H1 (cell line): ENCODE measurements around the gene JPH3. TPM values are rescaled to one million over a fixed set of nuclear protein-coding genes. Genes with fewer than 3 reads are reported as not detected.

Experiments used
- CTCF ChIA-PET: fragments of 300-600 bp; sonication (Branson Sonifier 250); formaldehyde crosslinking; loops from one replicate; lab custom pipeline; 2021; ENCODE audit not compliant: partially characterized antibody; lab: Charles Lee
- POLR2A ChIA-PET: fragments of 300-600 bp; sonication (Branson Sonifier 250); formaldehyde crosslinking; loops from one replicate; lab custom pipeline; 2021; ENCODE audit warnings: inconsistent platforms; ENCODE audit not compliant: partially characterized antibody; lab: Charles Lee
- DNase-seq, 2 experiments: peaks; one replicate each; pipeline versions ENCODE4 v3.0.0 to v3.0.0-alpha.2; 2010 to 2022; ENCODE audit warnings: low spot score in 2 of 2, low read depth in 1 of 2, mixed read lengths in 1 of 2
- FAIRE-seq: peaks from 2 replicates; lab custom pipeline; 2011; peaks lifted over from hg19 to GRCh38; lab: Jason Lieb, UNC
- H2AFZ ChIP-seq: 2 replicates; pipeline ENCODE4 v1.8.1; 2012; ENCODE audit warnings: low read length, inconsistent platforms
- H2AK5ac ChIP-seq: 2 replicates; pipeline ENCODE4 v1.6.1; 2013; ENCODE audit warnings: low read depth, low read length
- H2BK120ac ChIP-seq: replicated peaks from 2 replicates; pipeline ENCODE3; 2013; ENCODE audit warnings: low read depth, low read length, inconsistent platforms
- H2BK12ac ChIP-seq: 2 replicates; pipeline ENCODE4 v1.6.1; 2013; ENCODE audit warnings: low read depth, low read length
- H2BK15ac ChIP-seq: 2 replicates; pipeline ENCODE4 v1.6.1; 2013; ENCODE audit warnings: low read length
- H2BK20ac ChIP-seq: 2 replicates; pipeline ENCODE4 v1.6.1; 2013; ENCODE audit warnings: low read length
- H2BK5ac ChIP-seq: 2 replicates; pipeline ENCODE4 v1.6.1; 2013; ENCODE audit warnings: low read depth, low read length
- H3K14ac ChIP-seq: 2 replicates; pipeline ENCODE4 v1.6.1; 2013; ENCODE audit warnings: inconsistent platforms; ENCODE audit not compliant: insufficient read length
- H3K18ac ChIP-seq: 2 replicates; pipeline ENCODE4 v1.6.1; 2013; ENCODE audit warnings: low read length; ENCODE audit errors: extremely low read depth
- H3K23ac ChIP-seq: 2 replicates; pipeline ENCODE4 v1.6.1; 2013; ENCODE audit warnings: inconsistent platforms; ENCODE audit not compliant: insufficient read length
- H3K23me2 ChIP-seq: 2 replicates; pipeline ENCODE4 v1.6.1; 2013; ENCODE audit warnings: low read depth, low read length
- H3K27ac ChIP-seq: 2 replicates; pipeline ENCODE4 v1.6.1; 2011; ENCODE audit warnings: low read depth, low read length, inconsistent platforms
- H3K27me3 ChIP-seq, 4 experiments: replicated peaks in 1 of 4; 1 replicate in 1 of 4; 2 replicates in 3 of 4; pipeline versions ENCODE4 v1.6.1 to v1.8.1; 2011 to 2013; ENCODE audit warnings: low read length in 3 of 4, mild to moderate bottlenecking in 3 of 4, inconsistent platforms in 2 of 4, mixed read lengths in 2 of 4, moderate library complexity in 1 of 4; ENCODE audit not compliant: control insufficient read depth in 3 of 4, insufficient read depth in 3 of 4; ENCODE audit errors: extremely low read depth in 1 of 4
- H3K36me3 ChIP-seq, 4 experiments: 2 replicates each; pipeline versions ENCODE4 v1.6.1 to v1.8.1; 2011 to 2013; ENCODE audit warnings: mild to moderate bottlenecking in 4 of 4, low read length in 3 of 4, moderate library complexity in 2 of 4, control low read depth in 1 of 4, inconsistent platforms in 1 of 4; ENCODE audit not compliant: insufficient read depth in 4 of 4, control insufficient read depth in 2 of 4
- H3K4ac ChIP-seq: replicated peaks from 2 replicates; pipeline ENCODE3; 2013; ENCODE audit warnings: low read length, low read depth, mixed read lengths, inconsistent platforms; ENCODE audit not compliant: insufficient read length
- H3K4me1 ChIP-seq, 4 experiments: replicated peaks in 1 of 4; 1 replicate in 1 of 4; 2 replicates in 3 of 4; pipeline versions ENCODE4 v1.6.1 to v1.8.1; 2011 to 2013; ENCODE audit warnings: low read length in 3 of 4, inconsistent platforms in 2 of 4, mixed read lengths in 1 of 4; ENCODE audit not compliant: insufficient read depth in 4 of 4, control insufficient read depth in 3 of 4
- H3K4me2 ChIP-seq, 2 experiments: 2 replicates each; pipeline versions ENCODE4 v1.6.1 to v1.8.1; 2011 to 2013; ENCODE audit warnings: low read depth in 2 of 2, low read length in 2 of 2, control low read depth in 1 of 2, inconsistent platforms in 1 of 2, mild to moderate bottlenecking in 1 of 2; ENCODE audit not compliant: insufficient read depth in 1 of 2
- H3K4me3 ChIP-seq, 4 experiments: fragments of 200-600, 300-600 bp in 1 of 4; sonication (generic), shearing (Covaris generic), sonication (Bioruptor Twin) in 1 of 4; 2 replicates each; pipeline versions ENCODE4 v1.5.1 to v1.8.1; 2011 to 2016; ENCODE audit warnings: low read length in 4 of 4, low read depth in 3 of 4, control low read depth in 2 of 4, inconsistent platforms in 2 of 4, mild to moderate bottlenecking in 2 of 4, mixed read lengths in 1 of 4, moderate library complexity in 1 of 4; ENCODE audit not compliant: insufficient read depth in 2 of 4; ENCODE audit errors: extremely low read depth in 1 of 4
- H3K56ac ChIP-seq: replicated peaks from 2 replicates; pipeline ENCODE3; 2013; ENCODE audit warnings: low read depth, mild to moderate bottlenecking, mixed read lengths, low read length, inconsistent platforms; ENCODE audit not compliant: insufficient read length
- H3K79me1 ChIP-seq: 2 replicates; pipeline ENCODE4 v1.6.1; 2013; ENCODE audit warnings: low read depth, low read length, control low read depth
- H3K79me2 ChIP-seq, 2 experiments: 2 replicates each; pipeline versions ENCODE4 v1.6.1 to v1.8.1; 2012 to 2013; ENCODE audit warnings: low read length in 2 of 2, mild to moderate bottlenecking in 2 of 2, inconsistent platforms in 1 of 2; ENCODE audit not compliant: insufficient read depth in 2 of 2, control insufficient read depth in 1 of 2
- H3K9ac ChIP-seq, 4 experiments: replicated peaks in 1 of 4; 1 replicate in 1 of 4; 2 replicates in 3 of 4; pipeline versions ENCODE4 v1.6.1 to v1.8.1; 2011 to 2013; ENCODE audit warnings: low read depth in 3 of 4, low read length in 3 of 4, control low read depth in 2 of 4, mild to moderate bottlenecking in 2 of 4, moderate library complexity in 2 of 4, inconsistent platforms in 1 of 4; ENCODE audit errors: extremely low read depth in 1 of 4
- H3K9me3 ChIP-seq, 2 experiments: 2 replicates each; pipeline versions ENCODE4 v1.6.1 to v1.8.1; 2012 to 2013; ENCODE audit warnings: mild to moderate bottlenecking in 2 of 2, moderate library complexity in 2 of 2, control low read depth in 1 of 2, inconsistent platforms in 1 of 2, low read depth in 1 of 2, low read length in 1 of 2, mixed read lengths in 1 of 2; ENCODE audit not compliant: insufficient read depth in 2 of 2
- H4K20me1 ChIP-seq, 2 experiments: replicated peaks in 1 of 2; 2 replicates each; pipeline versions ENCODE3 to v1.8.1; 2011 to 2013; ENCODE audit warnings: inconsistent platforms in 2 of 2, low read length in 2 of 2, mild to moderate bottlenecking in 1 of 2; ENCODE audit not compliant: insufficient read depth in 2 of 2, control insufficient read depth in 1 of 2
- H4K5ac ChIP-seq: 2 replicates; pipeline ENCODE4 v1.6.1; 2013; ENCODE audit warnings: low read length, low read depth, mixed read lengths, inconsistent platforms; ENCODE audit not compliant: insufficient read length
- H4K8ac ChIP-seq: 2 replicates; pipeline ENCODE4 v1.8.0; 2013; ENCODE audit warnings: mild to moderate bottlenecking, moderate library complexity, low read length, inconsistent platforms; ENCODE audit not compliant: insufficient read depth; ENCODE audit errors: extremely low read depth
- H4K91ac ChIP-seq: replicated peaks from 2 replicates; pipeline ENCODE3; 2013; ENCODE audit warnings: low read length, mixed read lengths, inconsistent platforms; ENCODE audit not compliant: insufficient read length
- POLR2AphosphoS5 ChIP-seq: IDR thresholded peaks from 2 replicates; pipeline ENCODE4 v1.6.1; 2011; ENCODE audit warnings: low read depth, low read length
- WGBS, 2 experiments: shearing (Covaris generic) in 1 of 2; methylation state at CpG; one replicate each; pipeline versions ENCODE4 v1.1.6 to v1.1.7; 2013 to 2015; ENCODE audit warnings: low lambda C conversion rate in 2 of 2, mixed read lengths in 2 of 2, inconsistent platforms in 1 of 2, low coverage in 1 of 2, missing lambda C conversion rate in 1 of 2; ENCODE audit not compliant: insufficient replicate concordance in 2 of 2, insufficient coverage in 1 of 2, insufficient read length in 1 of 2; ENCODE audit errors: extremely low coverage in 1 of 2, missing lambda C conversion rate in 1 of 2; 5-methylcytosine and 5-hydroxymethylcytosine counted together
- polyA plus RNA-seq, 7 experiments: library from polyadenylated mRNA; depleted of rRNA in 3 of 7; stranded (reverse) in 5 of 7; unstranded in 2 of 7; fragments of >200 nt in 5 of 7; fragments of 200-250 nt in 2 of 7; gene quantifications; 1 replicate in 5 of 7; 2 replicates in 1 of 7; 4 replicates in 1 of 7; pipeline versions ENCODE4 v1.2.1 to v1.2.3, GENCODE V29; 2011 to 2013; ENCODE audit warnings: missing spikeins in 2 of 7, mixed read lengths in 2 of 7
- total RNA-seq: library from RNA; stranded (reverse); fragmentation: NEBNext Ultra II Directional; extraction: Animal tissue kit (Norgen Biotek cat#: 25700); gene quantifications from 2 replicates; pipeline ENCODE4 v1.2.1, GENCODE V29; 2021

JPH3 gene
- total and polyA plus RNA-seq, 2 of the 8 experiments (the other 6 are each of a cell fraction or from before 2014, with no cell fraction given) = 10.3 to 28.3 TPM

GRCh38 chr16:87698676-87699199, 96.4 kb downstream of the JPH3 start:
- Histone ChIP-seq H3K4me2 (no peak overlapping the region), H3K79me2 (no peaks in the 10 kb centered on the region), H4K8ac (no peak overlapping the region), H3K27ac (no peak overlapping the region), H3K4me3 (no peak overlapping the region), H3K79me1 (peaks cover 3% of the 10 kb centered on the region; the same call in 1 of the 2 replicates), H3K23ac (no peak overlapping the region), H2BK120ac (no peak overlapping the region), H3K23me2 (no peaks in the 10 kb centered on the region), H3K4me1 (no peaks in the 10 kb centered on the region), H2AK5ac (no peak overlapping the region), H3K9me3 (no peaks in the 10 kb centered on the region), H2BK20ac (no peak overlapping the region), H3K56ac (no peak overlapping the region), H3K18ac (no peak overlapping the region), H3K9ac (no peak overlapping the region), H3K14ac (no peak overlapping the region), H2BK5ac (no peak overlapping the region), H3K27me3 (no peaks in the 10 kb centered on the region), H4K20me1 (peaks cover 8 to 9% of the 10 kb centered on the region in 2 experiments), H4K91ac (no peak overlapping the region), H4K5ac (no peak overlapping the region), H2BK12ac (no peak overlapping the region), H3K36me3 (peaks cover 9 to 43% (median 23%) of the 10 kb centered on the region in 4 experiments; a peak in 7 of 8 replicates), H2AFZ (no peak overlapping the region), H2BK15ac (no peak overlapping the region), H3K4ac (no peak overlapping the region)
- TF ChIP-seq POLR2AphosphoS5 = no peak
- 93% methylated on average over 20 of the region's 20 CpGs; no CpG with 5 or more reads in 1 of the 2 experiments for WGBS, 2 experiments
- ChIA-PET POLR2A (no interaction called here), CTCF (interaction anchor here (0.8 to 1.6 kb wide), 3 partner anchors 24 to 46 kb away, joined by 3 to 5 read pairs (median 3); no protein-coding TSS in a partner anchor)
- FAIRE-seq (no peak), DNase-seq (no peak)
